Activated CD4-positive, alpha-beta T cell treated with anti-CD3 and anti-CD28 coated beads, Interleukin-2, amount 50 U/mL, for 4 hours (primary cell): ENCODE results near the gene NEDD8.

Experiments used
- DNase-seq, 2 experiments: peaks; one replicate each; pipeline ENCODE4 v3.0.0-alpha.2; 2020

Gene NEDD8

GRCh38 chr14:24232121-24232644 is at the start of gene NEDD8:
TSS of gene NEDD8 (minus strand) at chr14:24232367. CDS start at chr14:24232267, 100 bp downstream.
- peak; percentile 84 to 86 for DNase-seq

GRCh38 chr14:24281636-24282035 is 49.5 kb upstream of the NEDD8 start:
- no peak for DNase-seq

- DNase-seq = no peak
Measured at GRCh38 chr14:24280797-24281460, 48.8 kb upstream of the NEDD8 start.

GRCh38 chr14:24279301-24280186 is 47.4 kb upstream of the NEDD8 start:
- DNase-seq = peak; percentile 53

GRCh38 chr14:24278424-24278823 is 46.3 kb upstream of the NEDD8 start:
- no peak for DNase-seq

- no peak for DNase-seq
Measured at GRCh38 chr14:24277606-24278321, 45.6 kb upstream of the NEDD8 start.

- DNase-seq = no peak
Measured at GRCh38 chr14:24277071-24277470, 44.9 kb upstream of the NEDD8 start.

- peak; percentile 48 to 51 for DNase-seq
Measured at GRCh38 chr14:24274101-24274543, 42.0 kb upstream of the NEDD8 start.

GRCh38 chr14:24273422-24273998 is 41.3 kb upstream of the NEDD8 start:
- no peak for DNase-seq

GRCh38 chr14:24272467-24272866 is 40.3 kb upstream of the NEDD8 start:
- DNase-seq = no peak

- DNase-seq = no peak
Measured at GRCh38 chr14:24271834-24272263, 39.7 kb upstream of the NEDD8 start.

GRCh38 chr14:24271134-24271833 is 39.1 kb upstream of the NEDD8 start, which contains the start of gene RABGGTA:
TSS of gene RABGGTA (minus strand) at chr14:24271597. CDS start at chr14:24271115, 482 bp downstream.
- DNase-seq = peak; percentile 85 to 90

GRCh38 chr14:24270537-24271133 is 38.5 kb upstream of the NEDD8 start:
- peak in 1 of 2 experiments; percentile 4 for DNase-seq

- no peak for DNase-seq
Measured at GRCh38 chr14:24269910-24270536, 37.9 kb upstream of the NEDD8 start.

- DNase-seq = no peak
Measured at GRCh38 chr14:24269368-24269767, 37.2 kb upstream of the NEDD8 start.

GRCh38 chr14:24268225-24268624 is 36.1 kb upstream of the NEDD8 start:
- DNase-seq = no peak

GRCh38 chr14:24267516-24267915 is 35.3 kb upstream of the NEDD8 start:
- no peak for DNase-seq

GRCh38 chr14:24266344-24267244 is 34.4 kb upstream of the NEDD8 start:
- DNase-seq = no peak

GRCh38 chr14:24264298-24264697 is 32.1 kb upstream of the NEDD8 start:
- no peak for DNase-seq

- DNase-seq = no peak
Measured at GRCh38 chr14:24263848-24264247, 31.7 kb upstream of the NEDD8 start.
